Activated CD4-positive, alpha-beta memory T cell treated with anti-CD3 and anti-CD28 coated beads, Interleukin-2, amount 10 ng/mL, durations not matched to agents 7 days and 5 days (primary cell): ENCODE results near the gene ATAD3C. TPM values are rescaled to one million over a fixed set of nuclear protein-coding genes. Genes with fewer than 3 reads are reported as not detected.
"Not testable (repeated sequence)": the region's sequence is repeated elsewhere in the genome, so short reads cannot be mapped to it uniquely, and the experiment has no call there.

ENCODE experiments used
- CTCF ChIA-PET: fragments of 350-600 bp; sonication (Branson Sonifier 250); formaldehyde crosslinking; loops from one replicate; lab custom pipeline; 2021; ENCODE audit warnings: antibody characterized with exemption, inconsistent platforms; lab: Charles Lee
- POLR2A ChIA-PET: fragments of 350-600 bp; sonication (Branson Sonifier 250); formaldehyde crosslinking; loops from one replicate; lab custom pipeline; 2021; ENCODE audit warnings: antibody characterized with exemption; lab: Charles Lee
- DNase-seq: peaks from one replicate; pipeline ENCODE4 v3.0.0-alpha.2; 2020
- H3K27ac Mint-ChIP-seq: one replicate; pipeline ENCODE4 v1.8.0; 2021; ENCODE audit warnings: mild to moderate bottlenecking, mixed read lengths
- H3K27me3 Mint-ChIP-seq: one replicate; pipeline ENCODE4 v1.8.0; 2021; ENCODE audit warnings: mixed read lengths
- H3K36me3 Mint-ChIP-seq: one replicate; pipeline ENCODE4 v1.8.0; 2021; ENCODE audit warnings: low read depth, mixed read lengths
- H3K4me1 Mint-ChIP-seq: one replicate; pipeline ENCODE4 v1.8.0; 2021; ENCODE audit warnings: mixed read lengths
- H3K4me3 Mint-ChIP-seq: one replicate; pipeline ENCODE4 v1.8.0; 2021; ENCODE audit warnings: mild to moderate bottlenecking, mixed read lengths
- H3K9me3 Mint-ChIP-seq: one replicate; pipeline ENCODE4 v1.8.0; 2021; ENCODE audit warnings: mixed read lengths
- total RNA-seq, 2 experiments: library from RNA; stranded (reverse); gene quantifications; one replicate each; pipeline ENCODE4 v1.2.3, GENCODE V29; 2021

The ATAD3C gene
- total RNA-seq, 2 experiments from 2014 or later: 0.98 to 1.4 TPM

GRCh38 chr1:1518621-1519007 lies 69.1 kb downstream of the ATAD3C start:
- H3K4me1 Mint-ChIP-seq, H3K27me3 Mint-ChIP-seq: not testable (repeated sequence)

More at GRCh38 chr1:1518621-1519007, 69.1 kb downstream of the ATAD3C start:
- CTCF ChIA-PET, H3K27ac Mint-ChIP-seq, H3K9me3 Mint-ChIP-seq, H3K4me3 Mint-ChIP-seq, POLR2A ChIA-PET, DNase-seq: not testable (repeated sequence)
- peaks cover 13% of the 10 kb centered on the region for H3K36me3 Mint-ChIP-seq

Other genes starting within 250 kb of the ATAD3C start
- 100 to 1,000 TPM; 115 to 116 TPM for gene TNFRSF18, start 243.1 kb upstream of the ATAD3C start, total RNA-seq
- 100 to 1,000 TPM; 237 to 243 TPM for gene TNFRSF4, start 235.5 kb upstream of the ATAD3C start, total RNA-seq
- 100 to 1,000 TPM; 181 TPM for gene SDF4, start 217.7 kb upstream of the ATAD3C start, total RNA-seq
- 10 to 100 TPM; 13.3 to 14.4 TPM for gene B3GALT6, start 217.5 kb upstream of the ATAD3C start, total RNA-seq
- gene C1QTNF12, start 203.0 kb upstream of the ATAD3C start, total RNA-seq: 1 to 10 TPM; 2.0 to 4.2 TPM
- gene UBE2J2, start 175.8 kb upstream of the ATAD3C start, total RNA-seq: 10 to 100 TPM; 62.4 to 63.5 TPM
- gene SCNN1D, start 169.3 kb upstream of the ATAD3C start, total RNA-seq: 1 to 10 TPM; 3.9 to 4.4 TPM
- gene ACAP3, start 141.8 kb upstream of the ATAD3C start, total RNA-seq: 10 to 100 TPM; 64.4 to 72.3 TPM
- gene PUSL1, start 141.1 kb upstream of the ATAD3C start, total RNA-seq: 10 to 100 TPM; 17.9 to 20.0 TPM
- gene INTS11, start 125.0 kb upstream of the ATAD3C start, total RNA-seq: 100 to 1,000 TPM; 109 to 111 TPM
- gene CPTP, start 124.9 kb upstream of the ATAD3C start, total RNA-seq: 10 to 100 TPM; 19.8 to 21.9 TPM
- under 1 TPM; 0.75 to 0.78 TPM for gene TAS1R3, start 118.4 kb upstream of the ATAD3C start, total RNA-seq
- 10 to 100 TPM; 36.0 to 37.8 TPM for gene DVL1, start 100.3 kb upstream of the ATAD3C start, total RNA-seq
- gene MXRA8, start 91.1 kb upstream of the ATAD3C start, total RNA-seq: under 1 TPM; 0.18 to 0.23 TPM
- gene AURKAIP1, start 74.5 kb upstream of the ATAD3C start, total RNA-seq: 100 to 1,000 TPM; 121 to 122 TPM
- gene CCNL2, start 50.4 kb upstream of the ATAD3C start, total RNA-seq: 100 to 1,000 TPM; 104 TPM
- 10 to 100 TPM; 82.8 to 87.3 TPM for gene MRPL20, start 42.4 kb upstream of the ATAD3C start, total RNA-seq
- not detected for gene ANKRD65, start 28.4 kb upstream of the ATAD3C start, total RNA-seq
- under 1 TPM; 0.33 to 0.45 TPM for gene VWA1, start 14.0 kb upstream of the ATAD3C start, total RNA-seq
- 10 to 100 TPM; 25.5 to 26.9 TPM for gene ATAD3B, start 22.1 kb downstream of the ATAD3C start, total RNA-seq
- gene ATAD3A, start 62.5 kb downstream of the ATAD3C start, total RNA-seq: 10 to 100 TPM; 26.2 to 26.5 TPM
- under 1 TPM in 1 of 2 experiments, not detected in 1; 0.28 TPM for gene TMEM240, start 90.9 kb downstream of the ATAD3C start, total RNA-seq
- gene SSU72, start 125.2 kb downstream of the ATAD3C start, total RNA-seq: 100 to 1,000 TPM; 111 to 113 TPM
- gene FNDC10, start 150.4 kb downstream of the ATAD3C start, total RNA-seq: 1 to 10 TPM; 2.6 to 2.7 TPM
- 10 to 100 TPM; 37.2 to 37.5 TPM for gene MIB2, start 165.8 kb downstream of the ATAD3C start, total RNA-seq
- 1 to 10 TPM in 1 of 2 experiments, under 1 TPM in 1; 0.63 to 2.4 TPM for gene MMP23B, start 182.5 kb downstream of the ATAD3C start, total RNA-seq
- 10 to 100 TPM; 32.5 to 32.7 TPM for gene CDK11B, start 209.3 kb downstream of the ATAD3C start, total RNA-seq
- gene SLC35E2B, start 243.1 kb downstream of the ATAD3C start, total RNA-seq: 10 to 100 TPM; 54.5 to 55.7 TPM